DOHH2 (cell line): Measurements from ENCODE around the gene STEAP3.

Source experiments
- EZH2phosphoT487 ChIP-seq: fragments of 200-600 bp; sonication (generic); IDR thresholded peaks from 2 replicates; pipeline ENCODE4 v1.6.1; 2017; ENCODE audit warnings: borderline replicate concordance, mild to moderate bottlenecking, antibody characterized with exemption, low read length, moderate library complexity, mixed read lengths
- TF ChIP-seq, protein P1 (sequence below): fragments of 200-600 bp; sonication (generic); IDR thresholded peaks from one replicate; pipeline ENCODE4 v1.5.1; 2014; ENCODE audit warnings: antibody characterized with exemption, mild to moderate bottlenecking, low read depth, low read length; ENCODE audit not compliant: poor library complexity, severe bottlenecking

DNA sequence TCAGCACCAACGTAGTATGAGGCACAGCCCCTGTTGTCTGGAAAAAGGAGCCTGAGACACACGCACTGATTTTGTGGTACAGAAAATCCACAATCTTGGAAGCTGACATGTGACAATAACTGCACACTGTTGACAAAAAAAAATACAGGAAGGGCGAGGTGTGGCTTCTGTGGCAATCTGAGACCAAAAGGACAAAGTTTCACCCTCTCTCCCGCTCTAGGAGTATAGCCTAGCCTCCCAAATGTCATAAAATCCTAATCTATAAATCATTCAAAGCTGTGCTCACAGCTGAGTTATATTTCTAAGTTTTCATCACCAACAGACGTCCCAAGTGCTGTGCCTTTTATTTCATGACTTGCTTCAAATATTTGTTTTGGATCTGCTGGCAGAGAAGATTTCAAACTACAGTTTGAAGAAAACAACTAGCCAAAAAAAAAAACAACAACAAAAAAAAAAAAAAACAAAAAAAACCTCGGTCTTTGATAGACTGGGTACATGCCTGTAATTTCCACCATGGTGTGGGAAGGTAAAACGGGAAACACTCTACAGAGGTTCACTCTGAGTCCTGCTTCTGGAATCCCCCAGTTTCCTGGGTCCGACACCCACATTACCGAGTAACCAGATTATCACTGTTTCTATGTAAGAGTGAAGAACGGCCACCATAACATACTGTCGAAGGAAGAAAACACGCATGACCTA is 82.0 kb downstream of the STEAP3 start:
- TF ChIP-seq, protein P1, sequence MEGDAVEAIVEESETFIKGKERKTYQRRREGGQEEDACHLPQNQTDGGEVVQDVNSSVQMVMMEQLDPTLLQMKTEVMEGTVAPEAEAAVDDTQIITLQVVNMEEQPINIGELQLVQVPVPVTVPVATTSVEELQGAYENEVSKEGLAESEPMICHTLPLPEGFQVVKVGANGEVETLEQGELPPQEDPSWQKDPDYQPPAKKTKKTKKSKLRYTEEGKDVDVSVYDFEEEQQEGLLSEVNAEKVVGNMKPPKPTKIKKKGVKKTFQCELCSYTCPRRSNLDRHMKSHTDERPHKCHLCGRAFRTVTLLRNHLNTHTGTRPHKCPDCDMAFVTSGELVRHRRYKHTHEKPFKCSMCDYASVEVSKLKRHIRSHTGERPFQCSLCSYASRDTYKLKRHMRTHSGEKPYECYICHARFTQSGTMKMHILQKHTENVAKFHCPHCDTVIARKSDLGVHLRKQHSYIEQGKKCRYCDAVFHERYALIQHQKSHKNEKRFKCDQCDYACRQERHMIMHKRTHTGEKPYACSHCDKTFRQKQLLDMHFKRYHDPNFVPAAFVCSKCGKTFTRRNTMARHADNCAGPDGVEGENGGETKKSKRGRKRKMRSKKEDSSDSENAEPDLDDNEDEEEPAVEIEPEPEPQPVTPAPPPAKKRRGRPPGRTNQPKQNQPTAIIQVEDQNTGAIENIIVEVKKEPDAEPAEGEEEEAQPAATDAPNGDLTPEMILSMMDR, result no peak
- no peak for TF ChIP-seq EZH2phosphoT487
